Measurements from ENCODE around the gene HEYL.
A peak's percentile ranks its signal among the peaks of the same experiment; 100 is the strongest.

Gene HEYL

GRCh38 chr1:39657402-39657801, 18.0 kb upstream of the HEYL start:
- H3K27ac Mint-ChIP-seq: peak overlapping the region; percentile 43
- no peak overlapping the region for H3K4me3 Mint-ChIP-seq
- peaks cover 18 to 31% of the 10 kb centered on the region in 2 donors for H3K27me3 Mint-ChIP-seq
- peaks cover 11 to 24% of the 10 kb centered on the region in 2 donors for H3K4me1 Mint-ChIP-seq
- H3K36me3 Mint-ChIP-seq: no peaks in the 10 kb centered on the region
- ATAC-seq (replicated peaks): no peak
- H3K9me3 Mint-ChIP-seq: no peaks in the 10 kb centered on the region
- no peak for DNase-seq

GRCh38 chr1:39656391-39656790, 16.9 kb upstream of the HEYL start:
- H3K4me3 Mint-ChIP-seq: no peak overlapping the region
- H3K27me3 Mint-ChIP-seq: peaks cover 18 to 31% of the 10 kb centered on the region in 2 donors
- DNase-seq (no peak), ATAC-seq (replicated peaks) (no peak)
- no peaks in the 10 kb centered on the region for H3K9me3 Mint-ChIP-seq
- peaks cover 8 to 20% of the 10 kb centered on the region in 2 donors for H3K4me1 Mint-ChIP-seq
- H3K27ac Mint-ChIP-seq: no peak overlapping the region
- H3K36me3 Mint-ChIP-seq: no peaks in the 10 kb centered on the region

GRCh38 chr1:39655578-39656268, 16.3 kb upstream of the HEYL start:
- no peak overlapping the region for H3K27ac Mint-ChIP-seq
- DNase-seq (no peak), ATAC-seq (replicated peaks) (no peak)
- H3K9me3 Mint-ChIP-seq: no peaks in the 10 kb centered on the region
- H3K27me3 Mint-ChIP-seq: peaks cover 17 to 24% of the 10 kb centered on the region in 2 donors
- H3K4me1 Mint-ChIP-seq: peaks cover 8 to 20% of the 10 kb centered on the region in 2 donors
- no peak overlapping the region for H3K4me3 Mint-ChIP-seq
- no peaks in the 10 kb centered on the region for H3K36me3 Mint-ChIP-seq

GRCh38 chr1:39654291-39654690, 14.8 kb upstream of the HEYL start:
- Mint-ChIP-seq H3K36me3 (peaks cover 0 to 1% of the 10 kb centered on the region in 2 donors), H3K27me3 (peaks cover 12 to 20% of the 10 kb centered on the region in 2 donors), H3K9me3 (no peaks in the 10 kb centered on the region), H3K4me3 (no peak overlapping the region), H3K27ac (no peak overlapping the region), H3K4me1 (peaks cover 8 to 20% of the 10 kb centered on the region in 2 donors)
- DNase-seq: no peak
- ATAC-seq (replicated peaks): no peak

DNA sequence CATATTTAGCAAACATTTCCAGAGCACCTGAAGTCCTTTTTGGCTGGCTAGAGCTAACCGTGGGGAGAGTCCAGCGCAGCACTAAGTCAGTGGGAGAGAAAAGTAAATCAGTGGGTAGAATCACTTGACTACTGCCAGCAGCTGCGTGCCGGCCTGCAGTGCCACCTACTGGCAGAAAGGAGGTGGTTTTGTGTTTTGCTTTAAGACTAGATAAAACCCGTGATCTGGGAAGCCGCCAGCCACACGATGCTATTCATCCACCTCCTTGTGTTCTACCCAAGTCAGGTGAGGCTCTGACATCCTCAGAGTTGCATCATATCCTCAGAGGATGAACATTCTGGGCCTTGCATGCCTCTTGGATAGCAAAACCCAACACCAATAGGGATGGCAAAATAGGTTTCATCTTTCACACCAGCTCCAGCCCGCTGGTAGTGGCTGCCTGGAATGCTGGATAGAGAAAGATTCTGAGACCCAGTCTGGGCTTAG, 14.1 kb upstream of the HEYL start:
- Mint-ChIP-seq H3K9me3 (no peaks in the 10 kb centered on the region), H3K4me1 (peaks cover 8 to 20% of the 10 kb centered on the region in 2 donors), H3K36me3 (peaks cover 0 to 1% of the 10 kb centered on the region in 2 donors), H3K4me3 (no peak overlapping the region), H3K27me3 (peaks cover 8 to 16% of the 10 kb centered on the region in 2 donors), H3K27ac (no peak overlapping the region)
- peak; percentile 76 to 78 for ATAC-seq (replicated peaks)
- DNase-seq: peak; percentile 47

GRCh38 chr1:39652554-39652953, 13.1 kb upstream of the HEYL start:
- peaks cover 7 to 14% of the 10 kb centered on the region in 2 donors for H3K27me3 Mint-ChIP-seq
- no peak overlapping the region for H3K27ac Mint-ChIP-seq
- DNase-seq (no peak), ATAC-seq (replicated peaks) (no peak)
- H3K4me3 Mint-ChIP-seq: no peak overlapping the region
- H3K4me1 Mint-ChIP-seq: peaks cover 5 to 12% of the 10 kb centered on the region in 2 donors
- peaks cover 0 to 1% of the 10 kb centered on the region in 2 donors for H3K36me3 Mint-ChIP-seq
- H3K9me3 Mint-ChIP-seq: no peaks in the 10 kb centered on the region

GRCh38 chr1:39652105-39652504, 12.7 kb upstream of the HEYL start:
- Mint-ChIP-seq H3K4me3 (no peak overlapping the region), H3K9me3 (no peaks in the 10 kb centered on the region), H3K27ac (no peak overlapping the region), H3K27me3 (peaks cover 12 to 14% of the 10 kb centered on the region in 2 donors), H3K36me3 (peaks cover 0 to 1% of the 10 kb centered on the region in 2 donors), H3K4me1 (peaks cover 1 to 8% of the 10 kb centered on the region in 2 donors)
- no peak for DNase-seq
- ATAC-seq (replicated peaks): no peak

GRCh38 chr1:39650431-39650830, 11.0 kb upstream of the HEYL start:
- H3K4me1 Mint-ChIP-seq: peaks cover 0 to 6% of the 10 kb centered on the region in 2 donors
- peaks cover 0 to 1% of the 10 kb centered on the region in 2 donors for H3K36me3 Mint-ChIP-seq
- H3K9me3 Mint-ChIP-seq: no peaks in the 10 kb centered on the region
- ATAC-seq (replicated peaks): no peak
- peaks cover 18 to 21% of the 10 kb centered on the region in 2 donors for H3K27me3 Mint-ChIP-seq
- no peak overlapping the region for H3K4me3 Mint-ChIP-seq
- no peak overlapping the region for H3K27ac Mint-ChIP-seq
- DNase-seq: no peak

DNA sequence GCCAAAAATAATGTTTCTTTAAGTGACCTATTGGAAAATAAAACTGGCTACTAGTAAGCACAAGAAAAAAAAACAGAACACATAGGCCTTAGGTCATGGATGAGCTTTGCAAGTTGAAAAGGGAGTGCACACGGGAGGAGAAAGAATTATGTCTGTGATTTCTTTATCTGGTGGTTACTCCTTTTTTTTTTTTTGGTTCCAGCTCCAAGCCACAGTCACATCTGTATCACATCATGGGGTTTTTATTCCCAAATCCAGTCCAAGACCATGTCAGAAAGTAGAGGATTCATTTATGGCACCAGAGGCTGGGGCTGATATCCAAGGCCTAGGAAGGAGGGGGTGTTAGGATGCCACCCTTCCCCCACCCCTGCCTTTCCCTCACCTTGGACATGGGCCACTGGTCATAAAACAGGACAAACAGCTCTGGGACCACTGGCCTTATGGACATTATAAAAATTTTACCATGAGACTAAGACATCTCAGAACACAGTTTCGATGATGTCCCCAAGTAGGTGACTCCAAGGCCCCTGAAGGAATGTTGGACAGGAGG, 10.3 kb upstream of the HEYL start:
- H3K4me3 Mint-ChIP-seq: no peak overlapping the region
- peaks cover 0 to 6% of the 10 kb centered on the region in 2 donors for H3K4me1 Mint-ChIP-seq
- DNase-seq (no peak), ATAC-seq (replicated peaks) (no peak)
- H3K27ac Mint-ChIP-seq: no peak overlapping the region
- peaks cover 0 to 1% of the 10 kb centered on the region in 2 donors for H3K36me3 Mint-ChIP-seq
- peaks cover 18 to 21% of the 10 kb centered on the region in 2 donors for H3K27me3 Mint-ChIP-seq
- no peaks in the 10 kb centered on the region for H3K9me3 Mint-ChIP-seq

DNA sequence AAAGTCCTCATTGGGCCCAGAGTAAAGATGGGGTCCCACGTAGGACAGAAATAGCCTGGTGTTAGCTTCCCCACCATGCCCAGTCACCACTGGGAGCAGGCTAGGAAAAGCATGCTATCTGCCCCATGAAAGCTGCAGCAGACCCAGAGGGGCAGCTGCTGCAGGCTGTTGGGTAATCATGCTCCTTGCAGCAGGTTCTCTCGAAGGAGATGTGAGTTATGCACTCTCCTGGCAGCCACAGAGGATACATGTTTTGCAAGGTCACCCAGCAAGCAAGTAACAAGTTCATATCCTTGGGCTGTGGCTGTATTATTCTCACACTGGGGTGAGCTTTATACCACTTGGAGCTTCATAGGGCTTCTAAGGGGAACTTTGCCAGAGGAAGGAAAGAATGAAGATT, 9.1 kb upstream of the HEYL start:
- peaks cover 11 to 16% of the 10 kb centered on the region in 2 donors for H3K27me3 Mint-ChIP-seq
- no peak overlapping the region for H3K27ac Mint-ChIP-seq
- no peak for DNase-seq

GRCh38 chr1:39647247-39647646, 7.8 kb upstream of the HEYL start:
- H3K4me1 Mint-ChIP-seq: no peaks in the 10 kb centered on the region
- H3K36me3 Mint-ChIP-seq: peaks cover 0 to 1% of the 10 kb centered on the region in 2 donors
- no peak overlapping the region for H3K4me3 Mint-ChIP-seq
- ATAC-seq (replicated peaks) (no peak), DNase-seq (no peak)
- peaks cover 6 to 16% of the 10 kb centered on the region in 2 donors for H3K27me3 Mint-ChIP-seq
- peaks cover 3 to 9% of the 10 kb centered on the region in 2 donors for H3K9me3 Mint-ChIP-seq
- no peak overlapping the region for H3K27ac Mint-ChIP-seq

More for the DNA sequence above, 9.1 kb upstream of the HEYL start:
- H3K4me3 Mint-ChIP-seq: no peak overlapping the region
- peaks cover 2 to 5% of the 10 kb centered on the region in 2 donors for H3K9me3 Mint-ChIP-seq
- ATAC-seq (replicated peaks): no peak
- H3K4me1 Mint-ChIP-seq: no peaks in the 10 kb centered on the region
- H3K36me3 Mint-ChIP-seq: peaks cover 0 to 1% of the 10 kb centered on the region in 2 donors

DNA sequence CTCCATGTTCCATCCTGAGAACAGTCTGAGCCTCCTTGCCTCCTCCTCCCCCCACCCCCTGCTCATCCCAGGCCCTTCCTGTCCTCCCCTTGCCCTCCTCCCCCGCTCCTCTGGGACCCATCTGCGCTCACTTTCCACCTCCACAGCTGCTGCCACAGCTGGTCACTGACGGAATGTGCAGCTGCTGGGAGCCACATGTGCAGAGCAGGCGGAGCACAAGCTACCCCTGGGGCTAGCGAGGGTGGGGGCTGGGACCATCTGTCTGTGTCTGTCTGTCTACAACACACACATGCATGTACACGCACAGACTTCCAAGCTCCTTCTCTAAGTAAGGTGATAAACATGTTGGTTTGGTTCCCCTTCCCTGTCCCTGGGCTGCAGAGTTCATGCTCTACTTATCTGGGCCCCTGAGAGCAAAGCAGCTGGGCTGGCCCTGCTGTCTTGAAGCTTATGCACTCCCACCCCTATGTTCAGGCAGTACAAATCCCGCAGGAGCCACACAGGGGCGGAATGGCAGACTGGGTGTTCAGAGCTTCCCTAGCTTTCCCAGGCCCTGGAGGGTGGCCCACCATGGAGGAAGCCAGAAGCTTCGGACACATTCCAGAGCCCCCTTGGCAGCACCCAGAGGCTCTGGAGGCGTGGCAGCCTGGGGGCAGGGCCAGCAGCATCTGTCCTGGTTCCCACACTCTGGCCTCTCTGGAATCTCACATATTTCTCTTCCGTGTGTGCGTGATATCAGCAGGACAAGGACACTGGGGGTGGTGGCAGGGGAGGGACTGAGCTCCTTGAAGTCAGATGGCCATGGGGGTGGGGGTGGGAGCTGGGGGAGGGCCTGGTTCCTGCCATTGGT, 7.0 kb upstream of the HEYL start:
- H3K4me3 Mint-ChIP-seq: no peak overlapping the region

DNA sequence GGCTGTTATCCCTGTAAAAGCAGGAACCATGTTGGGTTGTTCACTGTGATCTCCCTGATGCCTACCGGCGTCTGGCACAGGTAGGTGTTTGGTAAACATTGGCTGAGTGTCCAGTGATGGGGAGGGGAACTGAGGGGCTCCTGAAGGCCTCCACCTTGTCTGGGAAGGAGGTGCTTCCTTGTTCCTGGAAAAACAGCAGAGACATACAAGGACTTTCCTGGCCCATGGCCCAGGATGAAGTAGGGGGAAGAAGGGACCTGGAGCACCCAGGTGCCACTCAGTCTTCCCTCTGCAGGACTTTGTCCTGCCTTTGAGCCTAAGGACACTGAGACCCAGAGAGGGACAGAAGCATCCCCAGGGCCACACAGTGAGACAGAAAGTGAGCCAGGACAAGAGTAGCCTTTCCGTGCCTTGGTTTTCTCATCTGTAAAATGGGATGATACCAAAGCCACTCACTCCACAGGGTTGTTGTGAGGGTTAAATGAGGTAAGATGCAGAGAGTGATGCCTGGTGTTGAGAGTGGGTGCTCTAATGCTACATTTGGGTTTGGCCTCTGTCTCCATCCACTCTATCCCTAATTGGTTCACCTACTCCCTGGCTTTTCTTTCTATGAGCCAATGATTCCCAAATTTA, 6.1 kb upstream of the HEYL start:
- ATAC-seq (replicated peaks) (no peak), DNase-seq (no peak)
- Mint-ChIP-seq H3K4me1 (no peaks in the 10 kb centered on the region), H3K27ac (no peak overlapping the region), H3K4me3 (no peak overlapping the region), H3K36me3 (peaks cover 0 to 1% of the 10 kb centered on the region in 2 donors), H3K9me3 (peaks cover 3 to 9% of the 10 kb centered on the region in 2 donors), H3K27me3 (peaks cover 14 to 20% of the 10 kb centered on the region in 2 donors)

More for the DNA sequence above, 7.0 kb upstream of the HEYL start:
- Mint-ChIP-seq H3K9me3 (peaks cover 3 to 9% of the 10 kb centered on the region in 2 donors), H3K36me3 (peaks cover 0 to 1% of the 10 kb centered on the region in 2 donors), H3K27me3 (peaks cover 6 to 16% of the 10 kb centered on the region in 2 donors), H3K27ac (peak overlapping the region; percentile 61), H3K4me1 (no peaks in the 10 kb centered on the region)
- DNase-seq (no peak), ATAC-seq (replicated peaks) (peak; percentile 44 to 52)

- H3K9me3 Mint-ChIP-seq: peaks cover 3 to 9% of the 10 kb centered on the region in 2 donors
- H3K27me3 Mint-ChIP-seq: peaks cover 29 to 30% of the 10 kb centered on the region in 2 donors
- DNase-seq (no peak), ATAC-seq (replicated peaks) (no peak)
- H3K36me3 Mint-ChIP-seq: no peaks in the 10 kb centered on the region
- no peak overlapping the region for H3K27ac Mint-ChIP-seq
- peaks cover 0 to 2% of the 10 kb centered on the region in 2 donors for H3K4me1 Mint-ChIP-seq
- no peak overlapping the region for H3K4me3 Mint-ChIP-seq
Observed at GRCh38 chr1:39643705-39644104, 4.3 kb upstream of the HEYL start.

Data from stimulated activated naive B cell treated with anti-CD40 and anti-IgM and Interleukin-4, amounts not matched to agents 10 μg/mL and 1 μg/mL and 100 μg/mL, for 72 hours (primary cell).